ENCODE measurements around the gene HADHB.

GRCh38 chr2:26214759-26215158 lies 30.0 kb upstream of the HADHB start:
- no peak for TF ChIP-seq CTCF (conservative IDR thresholded peaks at IDR 0.05 in 1 of 2, IDR thresholded peaks at IDR 0.05 in 1 of 2; ENCODE audit: extremely low read depth in 1 of 2, insufficient read depth in 1 of 2, low read depth in 1 of 2, low read length in 2 of 2)
- no peak for TF ChIP-seq EZH2 (IDR thresholded peaks at IDR 0.05; ENCODE audit: borderline replicate concordance, low read length)
